AG04449 (cell line): ENCODE results near the gene THBS4.

Experiments
- CTCF ChIA-PET: fragments of 350-600 bp; formaldehyde crosslinking; extraction: SDS; loops from one replicate; lab custom pipeline; 2021; ENCODE audit warnings: antibody characterized with exemption; lab: Yijun Ruan, JAX
- POLR2A ChIA-PET: fragments of 400-600, 350-600 bp; formaldehyde crosslinking; extraction: SDS; loops from one replicate; lab custom pipeline; 2020; ENCODE audit warnings: antibody characterized with exemption, inconsistent platforms; lab: Yijun Ruan, JAX
- DNase-seq: peaks from one replicate; pipeline ENCODE4 v3.0.0-alpha.2; 2010; ENCODE audit warnings: low read depth, low spot score
- H3K4me3 ChIP-seq: 2 replicates; pipeline ENCODE4 v1.5.1; 2011; ENCODE audit warnings: low read depth, mild to moderate bottlenecking, control low read depth, low read length
- TF ChIP-seq, protein P1 (sequence below): IDR thresholded peaks from one replicate; pipeline ENCODE4 v1.5.1; 2011; ENCODE audit warnings: mild to moderate bottlenecking, moderate library complexity, low read length, control low read depth, inconsistent platforms; ENCODE audit not compliant: insufficient read depth; ENCODE audit errors: missing control alignments

Gene THBS4

DNA sequence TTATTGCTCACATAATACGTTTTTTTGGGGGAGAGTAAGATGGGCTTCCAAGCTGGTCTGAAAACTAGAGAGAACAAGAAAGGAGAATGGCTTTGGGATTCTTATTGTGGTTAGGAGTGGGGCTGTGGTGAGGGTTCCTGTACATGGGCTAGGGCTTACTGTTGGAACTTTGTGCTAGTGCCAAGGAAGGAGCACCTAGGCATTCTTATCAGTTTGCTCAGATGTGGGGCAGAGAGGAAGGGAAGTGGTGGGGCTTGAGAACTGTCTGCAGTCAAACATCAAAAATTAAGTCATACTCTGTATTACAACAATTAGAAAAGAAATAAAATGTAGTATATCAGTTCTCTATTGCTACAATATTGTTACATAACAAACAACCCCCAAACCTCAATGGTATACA lies 4.0 kb upstream of the THBS4 start:
- H3K4me3 ChIP-seq, result no peak overlapping the region
- ChIA-PET POLR2A (no interaction called here), CTCF (no interaction called here)
- DNase-seq, result no peak
- TF ChIP-seq, protein P1, sequence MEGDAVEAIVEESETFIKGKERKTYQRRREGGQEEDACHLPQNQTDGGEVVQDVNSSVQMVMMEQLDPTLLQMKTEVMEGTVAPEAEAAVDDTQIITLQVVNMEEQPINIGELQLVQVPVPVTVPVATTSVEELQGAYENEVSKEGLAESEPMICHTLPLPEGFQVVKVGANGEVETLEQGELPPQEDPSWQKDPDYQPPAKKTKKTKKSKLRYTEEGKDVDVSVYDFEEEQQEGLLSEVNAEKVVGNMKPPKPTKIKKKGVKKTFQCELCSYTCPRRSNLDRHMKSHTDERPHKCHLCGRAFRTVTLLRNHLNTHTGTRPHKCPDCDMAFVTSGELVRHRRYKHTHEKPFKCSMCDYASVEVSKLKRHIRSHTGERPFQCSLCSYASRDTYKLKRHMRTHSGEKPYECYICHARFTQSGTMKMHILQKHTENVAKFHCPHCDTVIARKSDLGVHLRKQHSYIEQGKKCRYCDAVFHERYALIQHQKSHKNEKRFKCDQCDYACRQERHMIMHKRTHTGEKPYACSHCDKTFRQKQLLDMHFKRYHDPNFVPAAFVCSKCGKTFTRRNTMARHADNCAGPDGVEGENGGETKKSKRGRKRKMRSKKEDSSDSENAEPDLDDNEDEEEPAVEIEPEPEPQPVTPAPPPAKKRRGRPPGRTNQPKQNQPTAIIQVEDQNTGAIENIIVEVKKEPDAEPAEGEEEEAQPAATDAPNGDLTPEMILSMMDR, result no peak

GRCh38 chr5:80033513-80033912 lies 1.6 kb upstream of the THBS4 start:
- no peak for DNase-seq
- POLR2A ChIA-PET, result no interaction called here
- TF ChIP-seq, protein P1, result no peak
- CTCF ChIA-PET, result interaction anchor here (1.5 kb wide), 1 partner anchor 51 kb away, joined by 6 read pairs; no protein-coding TSS in a partner anchor
- H3K4me3 ChIP-seq, result no peak overlapping the region

DNA sequence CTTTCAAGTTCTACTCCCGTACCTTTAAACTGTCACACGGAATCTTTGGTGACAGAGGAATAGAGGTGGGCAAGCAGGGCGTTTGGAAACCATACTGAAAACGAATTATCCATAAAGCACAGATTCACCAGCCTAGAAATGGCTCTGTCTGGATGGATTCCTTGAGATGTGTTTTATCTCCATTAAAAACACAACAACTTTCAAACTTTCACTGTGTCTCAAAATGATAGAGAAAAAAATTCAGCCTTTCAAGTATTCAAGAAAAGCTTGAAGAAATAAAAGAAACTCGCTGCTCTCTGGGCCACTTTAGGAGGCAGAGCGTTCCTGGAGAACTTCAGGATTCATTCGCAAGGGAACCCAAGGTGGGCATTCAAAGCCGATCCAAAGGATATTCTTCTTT lies 589 bp upstream of the THBS4 start:
- H3K4me3 ChIP-seq, result no peak overlapping the region
- POLR2A ChIA-PET, result no interaction called here
- CTCF ChIA-PET, result interaction anchor here (1.5 kb wide), 1 partner anchor 50 kb away, joined by 6 read pairs; no protein-coding TSS in a partner anchor
- TF ChIP-seq, protein P1, result no peak
- no peak for DNase-seq

GRCh38 chr5:80035839-80036238 lies 691 bp downstream of the THBS4 start:
- ChIA-PET CTCF (no interaction called here), POLR2A (no interaction called here)
- TF ChIP-seq, protein P1, result no peak
- H3K4me3 ChIP-seq, result no peak overlapping the region
- DNase-seq, result no peak

GRCh38 chr5:80036615-80037014 lies 1.5 kb downstream of the THBS4 start:
- TF ChIP-seq, protein P1, result no peak
- no peak overlapping the region for H3K4me3 ChIP-seq
- CTCF ChIA-PET, result interaction anchor here (1.1 kb wide), 1 partner anchor 47 kb away, joined by 3 read pairs; no protein-coding TSS in a partner anchor
- no peak for DNase-seq
- POLR2A ChIA-PET, result no interaction called here

- TF ChIP-seq, protein P1, result no peak
- ChIA-PET CTCF (interaction anchor here (1.1 kb wide), 1 partner anchor 46 kb away, joined by 3 read pairs; no protein-coding TSS in a partner anchor), POLR2A (no interaction called here)
Measured at GRCh38 chr5:80037366-80037765, 2.2 kb downstream of the THBS4 start.

More at GRCh38 chr5:80037366-80037765, 2.2 kb downstream of the THBS4 start:
- DNase-seq, result no peak
- H3K4me3 ChIP-seq, result no peak overlapping the region
